A549 treated with CpdA at 1 μM for 4 hours (cell line): Measurements from ENCODE around the gene C3orf49. TPM values are rescaled to one million over a fixed set of nuclear protein-coding genes. Genes with fewer than 3 reads are reported as not detected.

Experiments
- total RNA-seq: library from RNA; stranded (reverse); fragments of 200-300 nt; extraction: Qiagen RNA extraction; gene quantifications from 5 replicates; pipeline ENCODE4 v1.2.3, GENCODE V29; 2022; ENCODE audit warnings: low read depth

The C3orf49 gene, protein sequence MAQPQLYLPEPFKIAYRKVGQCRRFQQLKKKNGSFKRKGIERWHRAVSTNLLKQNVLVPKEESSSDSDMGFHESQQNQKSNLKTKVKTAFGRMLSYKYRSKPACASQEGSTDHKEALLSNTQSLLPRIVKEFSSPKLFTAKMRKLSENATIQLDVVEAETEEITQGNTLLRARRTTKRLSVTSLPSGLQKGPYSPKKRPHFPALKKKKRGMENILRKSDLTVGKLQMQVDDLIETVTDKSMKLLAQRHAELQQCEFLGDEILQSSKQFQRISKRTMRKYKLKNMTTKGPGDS
- total RNA-seq = not detected in 5 replicates

DNA sequence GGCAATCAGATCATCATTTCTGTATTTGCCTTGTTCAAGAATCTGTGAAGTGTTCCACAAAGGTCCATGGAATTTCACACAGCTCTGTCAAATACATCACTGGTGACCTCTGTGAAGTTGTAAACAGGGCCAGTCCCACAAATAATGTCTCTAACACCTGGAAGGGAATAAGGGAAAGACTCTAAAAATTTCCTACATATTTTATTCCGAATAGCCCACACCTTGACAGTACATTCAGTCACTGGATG, at the start of gene C3orf49:
TSS of gene C3orf49 (plus strand) at position 149 of the 248 bp plus-strand sequence. CDS start 173 bp downstream, outside the sequence.

GRCh38 chr3:63863150-63864007, 44.3 kb downstream of the C3orf49 start, which contains the start of the genes ATXN7 and THOC7:
Gene ATXN7 (plus strand): TSS chr3:63863867. CDS start chr3:63912599, 48,732 bp downstream.
Gene THOC7 (minus strand): TSS chr3:63863805. CDS start chr3:63863790, 15 bp downstream.

Other genes starting within 250 kb of the C3orf49 start
- not detected in 5 replicates for gene SNTN, start 166.6 kb upstream of the C3orf49 start, total RNA-seq
- gene THOC7, start 44.5 kb downstream of the C3orf49 start, total RNA-seq = 57.9 to 69.6 TPM (median 61.3 TPM) in 5 replicates
- gene ATXN7, start 44.6 kb downstream of the C3orf49 start, total RNA-seq = 2.9 to 5.9 TPM (median 4.0 TPM) in 5 replicates
- gene SCAANT1, start 93.1 kb downstream of the C3orf49 start, total RNA-seq = 0.48 TPM in 1 of 5 replicates, not detected in the others
- 75.9 to 83.2 TPM (median 78.9 TPM) in 5 replicates for gene PSMD6, start 204.2 kb downstream of the C3orf49 start, total RNA-seq